ENCODE results near the gene BABAM2.

DNA sequence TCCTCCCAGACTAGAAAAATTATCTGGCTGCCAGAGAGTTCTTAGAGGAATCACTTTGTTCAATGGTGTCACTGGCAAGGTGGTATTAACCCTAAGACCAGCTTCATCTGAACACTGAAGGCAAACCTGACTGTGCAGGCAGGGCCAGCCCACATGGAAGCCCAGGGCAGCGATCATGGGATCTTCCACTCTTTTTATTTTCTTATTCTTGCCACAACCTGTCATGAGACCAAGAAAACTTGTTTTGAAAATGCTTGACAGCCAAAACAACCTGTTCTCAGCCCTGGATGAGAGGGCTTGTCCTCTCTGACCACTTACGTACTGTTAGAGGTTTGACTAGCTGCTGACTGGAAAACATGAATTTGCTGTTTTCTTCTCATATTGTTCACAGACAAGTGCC lies 426.9 kb downstream of the BABAM2 start:
- TF ChIP-seq NFRKB (IDR thresholded peaks at IDR 0.05) (no peak), FOXA1 (IDR thresholded peaks at IDR 0.05) (no peak), LEF1 (IDR thresholded peaks at IDR 0.05; ENCODE audit: borderline replicate concordance) (no peak), TARDBP (IDR thresholded peaks at IDR 0.05) (no peak), ELF4 (IDR thresholded peaks at IDR 0.05) (no peak), ARNT (IDR thresholded peaks at IDR 0.05) (no peak), BHLHE40 (IDR thresholded peaks at IDR 0.05; ENCODE audit: borderline replicate concordance) (no peak), FOXM1 (IDR thresholded peaks at IDR 0.05; ENCODE audit: borderline replicate concordance) (no peak), ZNF384 (IDR thresholded peaks at IDR 0.05) (no peak), CTBP1 (IDR thresholded peaks at IDR 0.05; ENCODE audit: borderline replicate concordance) (no peak), SUZ12 (IDR thresholded peaks at IDR 0.05) (no peak), HDGF (IDR thresholded peaks at IDR 0.05; ENCODE audit: borderline replicate concordance) (no peak), SP1 (IDR thresholded peaks at IDR 0.05) (no peak)
- TF ChIP-seq, protein P1, sequence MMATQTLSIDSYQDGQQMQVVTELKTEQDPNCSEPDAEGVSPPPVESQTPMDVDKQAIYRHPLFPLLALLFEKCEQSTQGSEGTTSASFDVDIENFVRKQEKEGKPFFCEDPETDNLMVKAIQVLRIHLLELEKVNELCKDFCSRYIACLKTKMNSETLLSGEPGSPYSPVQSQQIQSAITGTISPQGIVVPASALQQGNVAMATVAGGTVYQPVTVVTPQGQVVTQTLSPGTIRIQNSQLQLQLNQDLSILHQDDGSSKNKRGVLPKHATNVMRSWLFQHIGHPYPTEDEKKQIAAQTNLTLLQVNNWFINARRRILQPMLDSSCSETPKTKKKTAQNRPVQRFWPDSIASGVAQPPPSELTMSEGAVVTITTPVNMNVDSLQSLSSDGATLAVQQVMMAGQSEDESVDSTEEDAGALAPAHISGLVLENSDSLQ (IDR thresholded peaks at IDR 0.05) = no peak

All from HEK293T (cell line).